Pancreas (tissue), 10 donors: Measurements from ENCODE around the gene KRTAP10-9. TPM values are rescaled to one million over a fixed set of nuclear protein-coding genes. Genes with fewer than 3 reads are reported as not detected.

Source experiments
- ATAC-seq, 4 donors: fragments of 200-7000 bp; cut with Tn5 transposase; one replicate each; pipeline versions ENCODE4 v1.8.0 to v1.9.1; 2020; ENCODE audit warnings: mild to moderate bottlenecking in 4 of 4, moderate library complexity in 4 of 4
- DNase-seq, 6 donors: peaks; one replicate each; pipeline ENCODE4 v3.0.0-alpha.2; 2020
- FAIRE-seq: peaks from 2 replicates; lab custom pipeline; 2012; peaks lifted over from hg19 to GRCh38; lab: Jason Lieb, UNC
- H3K27ac ChIP-seq, 4 donors: fragments of 200-600 bp; sonication (generic); 1 replicate in 3 of 4; 2 replicates in 1 of 4; pipeline versions ENCODE4 v1.5.0 to v1.8.0; 2020
- H3K27me3 ChIP-seq, 4 donors: fragments of 200-600 bp; one replicate each; pipeline ENCODE4 v1.8.0; 2021
- H3K36me3 ChIP-seq, 3 donors: fragments of 200-600 bp; sonication (generic) in 1 of 3; one replicate each; pipeline versions ENCODE4 v1.5.0 to v1.8.0; 2020 to 2021
- H3K4me1 ChIP-seq, 3 donors: fragments of 200-600 bp; one replicate each; pipeline ENCODE4 v1.8.0; 2021
- H3K4me3 ChIP-seq, 4 donors: fragments of 200-600 bp; sonication (generic) in 2 of 4; one replicate each; pipeline versions ENCODE4 v1.5.0 to v1.8.0; 2020 to 2021
- H3K9me3 ChIP-seq, 4 donors: fragments of 200-600 bp; one replicate each; pipeline ENCODE4 v1.8.0; 2021
- WGBS, 2 donors: extraction: QIAGEN DNeasy Blood & Tissue Kit; methylation state at CpG; one replicate each; pipeline ENCODE4 v1.1.7; 2013; 5-methylcytosine and 5-hydroxymethylcytosine counted together
- intact Hi-C, 3 donors: fragments of 100-400 bp; cut with DNase I; formaldehyde crosslinking; loops; one replicate each; pipeline versions ENCODE4 v1.11.1 to v1.14.2; 2022
- polyA plus RNA-seq, 2 donors: library from polyadenylated mRNA; stranded (reverse); fragments of 200-250 nt; gene quantifications; one replicate each; pipeline ENCODE4 v1.2.3, GENCODE V29; 2013
- total RNA-seq, 6 donors: library from RNA; stranded (reverse); fragmentation: NEBNext Ultra II Directional in 4 of 6; extraction: Animal tissue kit (Norgen Biotek cat#: 25700) in 4 of 6; gene quantifications; one replicate each; pipeline versions ENCODE4 v1.2.1 to v1.2.4, GENCODE V29; 2021 to 2023
- TF ChIP-seq, protein P1 (sequence below), 4 donors: fragments of 200-600 bp; sonication (generic) in 3 of 4; IDR thresholded peaks; one replicate each; pipeline versions ENCODE4 v1.5.0 to v1.8.0; 2021; ENCODE audit warnings: antibody characterized with exemption in 4 of 4
- donor health status: healthy with polysubstance abuse.
- donor health status: DM: no; HTN: no; CAD: no; lungs with moderate emphysema.
- donor health status: DM: no; HTN: no; CAD: no.
- donor health status: control.
- donor health status: control.
- donor health status: Bipolar disorder and iron deficiency.
- donor health status: DM: yes; HTN: yes; CAD: no.
- donor health status: DM: no; HTN: no; CAD: no.
- donor health status: DM: no; HTN: no; CAD: no.
- donor health status: DM: yes; HTN: yes; CAD: no.

Gene KRTAP10-9
- total and polyA plus RNA-seq, 8 donors = not detected

- Histone ChIP-seq H3K36me3 (no peaks in the 10 kb centered on the region), H3K27me3 (no peaks in the 10 kb centered on the region), H3K27ac (no peak overlapping the region), H3K4me3 (no peak overlapping the region), H3K4me1 (no peaks in the 10 kb centered on the region), H3K9me3 (no peaks in the 10 kb centered on the region)
- ATAC-seq = no peak
- no peak for FAIRE-seq
- no peak for DNase-seq
- intact Hi-C loops = no loop called here
- TF ChIP-seq, protein P1, sequence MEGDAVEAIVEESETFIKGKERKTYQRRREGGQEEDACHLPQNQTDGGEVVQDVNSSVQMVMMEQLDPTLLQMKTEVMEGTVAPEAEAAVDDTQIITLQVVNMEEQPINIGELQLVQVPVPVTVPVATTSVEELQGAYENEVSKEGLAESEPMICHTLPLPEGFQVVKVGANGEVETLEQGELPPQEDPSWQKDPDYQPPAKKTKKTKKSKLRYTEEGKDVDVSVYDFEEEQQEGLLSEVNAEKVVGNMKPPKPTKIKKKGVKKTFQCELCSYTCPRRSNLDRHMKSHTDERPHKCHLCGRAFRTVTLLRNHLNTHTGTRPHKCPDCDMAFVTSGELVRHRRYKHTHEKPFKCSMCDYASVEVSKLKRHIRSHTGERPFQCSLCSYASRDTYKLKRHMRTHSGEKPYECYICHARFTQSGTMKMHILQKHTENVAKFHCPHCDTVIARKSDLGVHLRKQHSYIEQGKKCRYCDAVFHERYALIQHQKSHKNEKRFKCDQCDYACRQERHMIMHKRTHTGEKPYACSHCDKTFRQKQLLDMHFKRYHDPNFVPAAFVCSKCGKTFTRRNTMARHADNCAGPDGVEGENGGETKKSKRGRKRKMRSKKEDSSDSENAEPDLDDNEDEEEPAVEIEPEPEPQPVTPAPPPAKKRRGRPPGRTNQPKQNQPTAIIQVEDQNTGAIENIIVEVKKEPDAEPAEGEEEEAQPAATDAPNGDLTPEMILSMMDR (IDR thresholded peaks at IDR 0.05) = no peak
- 63 to 69% methylated on average over 16 to 18 of the region's 18 CpGs for WGBS, 2 donors
Observed at GRCh38 chr21:44628707-44629391, 2.0 kb downstream of the KRTAP10-9 start.

DNA sequence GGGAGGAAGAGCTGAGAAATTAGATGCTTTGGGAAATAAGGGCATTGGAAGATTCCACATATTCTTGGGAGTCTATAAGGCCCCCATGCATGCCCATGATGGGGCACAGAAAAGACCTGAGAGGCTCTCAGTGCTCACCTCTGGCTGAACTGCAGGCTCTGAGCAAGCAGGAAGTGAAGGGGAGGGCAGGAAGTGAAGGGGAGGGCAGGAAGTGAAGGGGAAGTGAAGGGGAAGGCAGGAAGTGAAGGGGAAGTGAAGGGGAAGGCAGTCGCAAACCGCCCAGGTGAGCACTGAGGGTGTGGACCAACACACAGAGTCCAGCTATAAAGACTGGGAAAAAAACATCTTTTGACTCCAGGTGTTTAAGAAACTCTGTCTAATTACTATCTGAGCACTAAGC lies 3.5 kb downstream of the KRTAP10-9 start:
- H3K9me3 ChIP-seq = no peaks in the 10 kb centered on the region
- H3K27me3 ChIP-seq = no peaks in the 10 kb centered on the region
- intact Hi-C loops = no loop called here
- no peak overlapping the region for H3K4me3 ChIP-seq
- no peak overlapping the region for H3K27ac ChIP-seq
- no peaks in the 10 kb centered on the region for H3K4me1 ChIP-seq
- TF ChIP-seq, protein P1 (IDR thresholded peaks at IDR 0.05) = no peak
- DNase-seq (no peak), ATAC-seq (no peak), FAIRE-seq (no peak)
- no peaks in the 10 kb centered on the region for H3K36me3 ChIP-seq
- WGBS, 2 donors = 77 to 80% methylated on average over 2 of the region's 2 CpGs

- no peak for ATAC-seq
- TF ChIP-seq, protein P1 (IDR thresholded peaks at IDR 0.05) = no peak
- no peak for FAIRE-seq
- H3K36me3 ChIP-seq = no peaks in the 10 kb centered on the region
- intact Hi-C loops = no loop called here
- no peak overlapping the region for H3K4me3 ChIP-seq
- H3K27ac ChIP-seq = no peak overlapping the region
- no peaks in the 10 kb centered on the region for H3K4me1 ChIP-seq
- no peaks in the 10 kb centered on the region for H3K27me3 ChIP-seq
- WGBS, 2 donors = 57 to 80% methylated on average over 1 of the region's 1 CpG
- H3K9me3 ChIP-seq = no peaks in the 10 kb centered on the region
- DNase-seq = no peak
Observed at GRCh38 chr21:44632067-44632466, 5.2 kb downstream of the KRTAP10-9 start.

GRCh38 chr21:44636209-44637017 lies 9.5 kb downstream of the KRTAP10-9 start:
- intact Hi-C loops = no loop called here
- DNase-seq = no peak

More at GRCh38 chr21:44636209-44637017, 9.5 kb downstream of the KRTAP10-9 start:
- TF ChIP-seq, protein P1 (IDR thresholded peaks at IDR 0.05) = no peak
- Histone ChIP-seq H3K4me3 (no peak overlapping the region), H3K9me3 (no peaks in the 10 kb centered on the region), H3K27ac (no peak overlapping the region), H3K27me3 (no peaks in the 10 kb centered on the region), H3K36me3 (no peaks in the 10 kb centered on the region), H3K4me1 (no peaks in the 10 kb centered on the region)
- 56 to 71% methylated on average over 15 of the region's 15 CpGs for WGBS, 2 donors
- FAIRE-seq (no peak), ATAC-seq (no peak)
